ENCODE results near the gene MAPKAPK3. TPM values are rescaled to one million over a fixed set of nuclear protein-coding genes. Genes with fewer than 3 reads are reported as not detected.

Gene MAPKAPK3
- total RNA-seq, 1 experiment from 2014 or later, result 88.2 TPM

DNA sequence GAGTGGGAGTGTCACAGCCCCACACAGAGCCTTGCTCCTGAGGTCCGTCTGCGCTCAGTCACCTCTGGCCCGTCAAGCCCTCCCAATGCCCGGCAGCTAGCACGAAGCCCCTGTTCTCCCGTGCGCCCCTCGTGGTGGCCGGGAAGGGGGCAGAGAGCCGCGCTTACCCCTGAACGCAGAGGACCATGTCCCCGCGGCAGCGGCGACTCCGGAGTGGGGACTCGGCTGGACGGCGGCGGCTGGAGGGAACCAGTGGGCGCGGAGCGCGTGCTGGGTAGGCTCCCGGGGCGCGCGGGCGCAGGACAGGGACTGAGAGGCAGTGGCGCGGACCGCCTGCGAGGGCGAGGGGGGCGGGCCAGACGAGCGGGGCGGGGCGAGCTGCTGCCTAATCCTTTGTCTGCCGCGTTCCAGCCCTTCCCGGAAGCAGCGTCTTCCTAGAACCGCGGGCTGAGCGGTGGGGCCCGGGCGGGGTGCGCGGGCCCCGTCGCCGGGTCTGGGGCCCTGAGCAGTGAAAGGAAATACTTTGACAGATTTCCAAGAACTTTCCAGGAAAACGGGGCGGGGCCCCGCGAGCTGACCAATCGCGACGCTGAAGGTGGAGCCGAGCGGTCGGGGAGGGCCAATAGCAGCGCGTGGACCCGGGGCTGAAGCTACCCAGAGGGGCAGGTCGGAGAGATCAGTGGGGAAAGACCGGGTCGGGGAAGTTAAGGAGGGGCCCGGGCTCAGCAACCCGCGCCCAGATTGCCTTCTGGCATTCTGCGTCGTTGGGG is 5.3 kb upstream of the MAPKAPK3 start, which contains the start of gene CISH:
CISH (minus strand) TSS at position 311 of the 770 bp plus-strand sequence; CDS start at position 187, 124 bp downstream.
- Histone ChIP-seq H3K79me2 (ENCODE audit: low read depth) (no peaks in the 10 kb centered on the region), H3K36me3 (ENCODE audit: low read depth) (no peaks in the 10 kb centered on the region), H3K27ac (no peak within 1 kb of the TSS), H2AFZ (peak within 1 kb of the TSS; percentile 81), H4K20me1 (ENCODE audit: insufficient read depth) (no peaks in the 10 kb centered on the region), H3K4me2 (peak within 1 kb of the TSS; percentile 90), H3K4me3 (peak within 1 kb of the TSS; percentile 65), H3K27me3 (ENCODE audit: insufficient read depth, low read depth) (no peaks in the 10 kb centered on the region), H3K9me3 (ENCODE audit: insufficient read depth, low read depth) (no peaks in the 10 kb centered on the region), H3K4me1 (replicated peaks; ENCODE audit: insufficient read depth) (peaks cover 18% of the 10 kb centered on the region), H3K9me2 (ENCODE audit: insufficient read depth) (no peaks in the 10 kb centered on the region), H3F3A (ENCODE audit: insufficient read depth, low read depth) (peaks cover 11% of the 10 kb centered on the region; the same call in 1 of the 2 replicates)
- DNase-seq, result peak; percentile 80 to 91
- ChIA-PET CTCF (interaction anchor here (0.5 to 0.8 kb wide), 5 partner anchors 22 to 264 kb away, joined by 3 to 5 read pairs (median 3); no protein-coding TSS in a partner anchor), POLR2A (ENCODE audit: unreplicated experiment) (interaction anchor here (0.5 to 0.7 kb wide), 4 partner anchors 19 to 347 kb away, joined by 3 to 9 read pairs (median 6); partner anchors contain the start of gene C3orf18)
- TF ChIP-seq CTCF (conservative IDR thresholded peaks at IDR 0.05) (no peak; the same call in 1 of the 2 replicates), EZH2 (IDR thresholded peaks at IDR 0.05; ENCODE audit: low read depth) (no peak)
- intact Hi-C loops (cut with micrococcal nuclease; ENCODE audit: unreplicated experiment), result loop anchor here (2.0 kb wide), 1 partner anchor 261 kb away; the partner anchor contains the start of genes CYB561D2 and NPRL2
- no TSS peak for BruUV-seq (replicated peaks)

DNA sequence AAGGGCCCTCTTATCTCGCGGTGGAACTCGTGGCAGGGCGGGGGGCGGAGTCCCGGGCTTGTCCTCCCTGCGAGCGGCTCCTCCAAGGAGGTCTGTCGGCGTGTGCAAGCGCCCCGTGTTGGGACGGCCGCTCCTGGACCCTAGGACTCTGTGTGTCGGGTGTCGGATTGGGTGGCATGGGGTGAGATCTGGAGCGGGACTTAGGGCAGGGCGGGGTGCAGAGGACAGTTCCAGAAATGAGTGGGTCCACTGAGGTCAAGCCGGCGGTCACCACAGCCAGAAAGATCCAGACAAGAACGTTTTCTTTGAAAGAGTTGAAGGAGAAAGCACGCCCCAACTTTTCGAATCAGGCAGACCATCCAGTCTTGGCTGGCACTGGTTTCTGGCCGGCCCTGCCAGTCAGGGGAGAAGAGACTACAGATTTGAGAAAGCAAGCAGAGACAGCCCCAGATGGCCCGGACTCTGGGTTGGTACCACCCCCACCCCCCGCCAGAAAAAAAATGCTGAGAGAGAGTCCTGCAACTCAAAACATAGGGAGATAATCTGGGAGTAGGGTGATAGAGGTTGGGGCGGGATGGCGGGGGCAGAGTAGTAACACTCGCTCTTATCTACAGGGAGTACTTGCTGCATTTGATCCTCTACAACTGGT is 4.6 kb upstream of the MAPKAPK3 start:
- no peaks in the 10 kb centered on the region for H4K20me1 ChIP-seq (ENCODE audit: insufficient read depth)
- POLR2A ChIA-PET (ENCODE audit: unreplicated experiment), result interaction anchor here (0.7 to 0.8 kb wide), 2 partner anchors 43 to 275 kb away, joined by 6 to 7 read pairs; partner anchors contain the start of gene HEMK1
- H3K36me3 ChIP-seq (ENCODE audit: low read depth), result no peaks in the 10 kb centered on the region
- H2AFZ ChIP-seq, result peak overlapping the region; percentile 81
- intact Hi-C loops (cut with micrococcal nuclease; ENCODE audit: unreplicated experiment), result loop anchor here (2.0 kb wide), 1 partner anchor 262 kb away; the partner anchor contains the start of genes CYB561D2 and NPRL2
- CTCF ChIA-PET, result interaction anchor here (0.5 to 0.8 kb wide), 3 partner anchors 23 to 265 kb away, joined by 3 read pairs; no protein-coding TSS in a partner anchor
- no peak overlapping the region for H3K27ac ChIP-seq
- no peaks in the 10 kb centered on the region for H3K9me2 ChIP-seq (ENCODE audit: insufficient read depth)
- peak overlapping the region; percentile 90 for H3K4me2 ChIP-seq
- no peak for DNase-seq
- no peaks in the 10 kb centered on the region for H3K79me2 ChIP-seq (ENCODE audit: low read depth)
- no peaks in the 10 kb centered on the region for H3K9me3 ChIP-seq (ENCODE audit: insufficient read depth, low read depth)
- H3F3A ChIP-seq (ENCODE audit: insufficient read depth, low read depth), result peaks cover 12% of the 10 kb centered on the region; the same call in 1 of the 2 replicates
- BruUV-seq (replicated peaks), result no TSS peak
- TF ChIP-seq CTCF (conservative IDR thresholded peaks at IDR 0.05) (no peak), EZH2 (IDR thresholded peaks at IDR 0.05; ENCODE audit: low read depth) (no peak)
- H3K4me1 ChIP-seq (replicated peaks; ENCODE audit: insufficient read depth), result peaks cover 12% of the 10 kb centered on the region
- peak overlapping the region; percentile 65; the same call in 1 of the 2 replicates for H3K4me3 ChIP-seq
- no peaks in the 10 kb centered on the region for H3K27me3 ChIP-seq (ENCODE audit: insufficient read depth, low read depth)
